ENCODE data around the gene KDM1B.
A peak's percentile ranks its signal among the peaks of the same experiment; 100 is the strongest.
"Not testable (repeated sequence)": the region's sequence is repeated elsewhere in the genome, so short reads cannot be mapped to it uniquely, and the experiment has no call there.

KDM1B gene

GRCh38 chr6:18151391-18151790 lies 3.8 kb upstream of the KDM1B start:
- not testable (repeated sequence) for DNase-seq

DNA sequence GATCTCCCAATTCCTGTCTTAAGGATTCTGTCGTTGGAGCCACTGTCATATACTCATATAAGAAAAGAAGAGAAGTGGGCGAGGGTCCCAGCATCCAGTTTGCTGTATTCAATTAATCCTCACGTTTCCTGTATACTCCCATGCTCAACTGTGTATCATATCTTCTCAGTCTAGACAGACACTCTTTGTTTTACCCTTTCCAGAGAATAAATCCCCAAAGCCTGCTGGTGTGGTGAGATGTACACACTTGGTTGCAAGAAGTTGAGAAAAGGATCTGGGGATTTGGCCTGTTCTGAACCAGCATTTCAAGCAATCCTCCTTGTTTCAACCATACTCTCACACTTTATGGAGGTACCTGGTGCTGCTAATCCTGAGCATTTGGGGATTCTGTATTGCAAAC lies 3.4 kb upstream of the KDM1B start:
- no peak for DNase-seq

DNA sequence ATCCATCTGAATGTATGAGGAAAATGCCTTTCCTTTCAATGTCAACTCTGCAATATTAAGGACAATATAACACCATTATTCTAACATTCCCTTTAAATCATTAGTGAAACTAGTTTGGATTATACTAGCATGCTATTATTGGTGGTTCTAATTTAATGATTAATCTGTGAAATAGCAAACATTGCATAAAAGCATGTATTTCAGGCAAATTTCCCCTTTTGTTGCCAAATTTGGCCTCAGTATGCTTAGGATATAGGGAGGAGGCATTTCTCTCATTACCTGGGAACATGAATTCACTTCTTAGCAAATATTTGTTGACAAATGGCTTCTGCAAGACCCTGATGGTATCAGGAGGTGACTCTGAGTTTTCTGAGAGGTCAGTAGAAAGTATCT lies 1.9 kb upstream of the KDM1B start:
- no peak for DNase-seq

- peak; percentile 96 to 98 (median 96) for DNase-seq
These were observed 594 bp upstream of the KDM1B start, which contains the start of gene TPMT for GRCh38 chr6:18154507-18155149. TSS of gene TPMT (minus strand) at chr6:18155077. CDS start at chr6:18149127, 5,950 bp downstream.

GRCh38 chr6:18155864-18156421 lies 721 bp downstream of the KDM1B start:
- peak; percentile 59 to 89 (median 76) for DNase-seq

DNA sequence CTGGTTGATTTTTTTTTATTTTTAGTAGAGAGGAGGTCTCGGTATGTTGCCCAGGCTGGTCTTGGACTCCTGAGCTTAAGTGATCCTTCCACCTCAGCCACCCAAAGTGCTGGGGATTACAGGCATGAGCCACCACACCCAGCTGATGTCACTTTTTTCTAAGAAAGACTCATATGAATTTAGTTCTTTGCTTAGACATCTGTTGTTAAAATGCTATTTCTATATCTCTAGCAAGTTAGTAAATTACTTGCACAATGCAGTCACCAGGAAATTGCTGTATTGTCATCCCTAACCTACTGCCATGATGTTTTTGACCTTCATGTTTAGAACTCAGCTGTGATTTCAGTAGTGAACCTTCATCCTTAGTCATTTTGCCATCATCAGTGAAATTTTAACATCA lies 5.7 kb downstream of the KDM1B start:
- DNase-seq, result no peak

GRCh38 chr6:18161431-18161830 lies 6.2 kb downstream of the KDM1B start:
- DNase-seq, result peak in 1 of 3 experiments; percentile 15

- DNase-seq, result no peak
These were observed 7.2 kb downstream of the KDM1B start for GRCh38 chr6:18162401-18162800.

DNA sequence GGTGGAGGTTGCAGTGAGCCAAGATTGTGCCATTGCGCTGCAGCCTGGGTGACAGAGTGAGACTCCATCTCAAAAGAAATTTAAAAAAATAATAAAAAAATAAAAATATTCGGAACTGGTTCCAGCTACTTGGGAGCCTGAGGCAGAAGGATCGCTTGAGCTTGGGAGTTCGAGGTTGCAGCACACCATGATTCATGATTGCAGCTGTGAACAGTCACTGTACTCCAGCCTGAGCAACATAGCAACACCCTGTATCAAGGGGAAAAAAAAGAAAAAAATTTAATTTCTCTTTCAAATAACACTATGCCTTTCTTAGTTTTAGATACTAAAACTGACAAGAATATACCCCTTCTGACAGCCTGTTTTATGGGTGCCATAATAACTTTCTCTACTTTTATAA lies 10.5 kb downstream of the KDM1B start:
- no peak for DNase-seq

DNA sequence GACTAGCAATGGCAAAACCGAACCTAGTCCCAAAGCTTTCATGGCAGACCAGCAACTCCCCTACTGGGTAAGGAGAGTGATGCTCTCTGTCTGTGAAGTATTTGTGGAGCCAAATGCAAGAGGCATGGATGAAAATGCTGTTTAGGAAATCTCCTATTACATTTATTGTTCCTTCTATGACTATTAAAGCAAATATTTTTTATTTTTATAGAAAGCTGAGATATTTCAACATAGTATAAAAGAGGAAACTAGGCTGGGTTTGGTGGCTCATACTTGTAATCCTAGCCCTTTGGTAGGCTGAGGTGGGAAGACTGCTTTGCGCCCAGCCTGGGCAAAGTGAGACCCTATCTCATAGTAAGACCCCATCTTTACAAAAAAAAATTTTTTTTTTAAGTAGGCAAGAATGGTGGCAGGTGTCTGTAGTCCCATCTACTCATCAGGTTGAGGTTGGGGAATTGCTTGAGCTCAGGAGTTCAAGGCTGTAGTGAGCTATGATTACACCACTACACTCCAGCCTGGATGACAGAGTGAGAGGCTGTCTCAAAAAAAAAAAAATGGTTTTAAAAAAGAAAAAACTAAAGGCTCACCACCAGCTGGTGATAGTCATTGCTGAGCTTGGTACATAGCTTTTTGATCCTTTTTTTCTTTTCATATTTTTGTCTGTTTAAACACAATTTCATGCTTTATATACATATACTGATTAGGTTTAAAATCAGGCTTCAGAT lies 11.3 kb downstream of the KDM1B start:
- DNase-seq, result no peak

DNA sequence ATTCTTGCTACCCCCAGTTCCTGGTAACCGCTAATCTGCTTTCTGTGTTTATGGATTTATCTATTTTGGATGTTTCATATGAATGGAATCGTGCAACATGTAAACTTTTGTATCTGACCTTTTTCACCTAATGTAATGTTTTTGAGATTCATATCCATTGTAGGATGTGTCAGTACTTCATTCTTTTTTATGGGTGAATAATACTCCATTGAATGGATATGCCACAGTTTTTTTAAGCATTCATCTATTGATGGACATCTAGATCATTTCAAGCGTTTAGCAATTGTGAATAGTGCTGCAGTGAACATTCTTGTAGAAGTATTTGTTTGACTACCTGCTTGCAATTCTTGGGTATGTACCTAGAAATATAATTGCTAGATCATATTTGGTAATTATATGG lies 13.0 kb downstream of the KDM1B start:
- no peak for DNase-seq

GRCh38 chr6:18171871-18172270 lies 16.6 kb downstream of the KDM1B start:
- no peak for DNase-seq

DNA sequence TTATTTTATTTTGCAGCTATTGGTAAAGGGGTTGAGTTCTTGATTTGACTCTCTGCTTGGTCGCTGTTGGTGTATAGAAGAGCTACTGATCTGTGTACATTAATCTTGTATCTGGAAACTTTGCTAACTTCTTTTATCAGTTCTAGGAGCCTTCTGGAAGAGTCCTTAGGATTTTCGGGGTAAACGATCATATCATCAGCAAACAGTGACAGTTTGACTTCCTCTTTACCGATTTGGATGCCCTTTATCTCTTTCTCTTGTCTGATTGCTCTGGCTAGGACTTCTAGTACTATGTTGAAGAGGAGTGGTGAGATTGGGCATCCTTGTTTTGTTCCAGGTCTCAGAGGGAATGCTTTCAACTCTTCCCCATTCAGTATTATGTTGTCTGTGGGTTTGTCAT lies 21.0 kb downstream of the KDM1B start:
- not testable (repeated sequence) for DNase-seq

GRCh38 chr6:18177286-18177965 lies 22.2 kb downstream of the KDM1B start:
- DNase-seq, result no peak

GRCh38 chr6:18178960-18179615 lies 23.9 kb downstream of the KDM1B start:
- no peak for DNase-seq

DNA sequence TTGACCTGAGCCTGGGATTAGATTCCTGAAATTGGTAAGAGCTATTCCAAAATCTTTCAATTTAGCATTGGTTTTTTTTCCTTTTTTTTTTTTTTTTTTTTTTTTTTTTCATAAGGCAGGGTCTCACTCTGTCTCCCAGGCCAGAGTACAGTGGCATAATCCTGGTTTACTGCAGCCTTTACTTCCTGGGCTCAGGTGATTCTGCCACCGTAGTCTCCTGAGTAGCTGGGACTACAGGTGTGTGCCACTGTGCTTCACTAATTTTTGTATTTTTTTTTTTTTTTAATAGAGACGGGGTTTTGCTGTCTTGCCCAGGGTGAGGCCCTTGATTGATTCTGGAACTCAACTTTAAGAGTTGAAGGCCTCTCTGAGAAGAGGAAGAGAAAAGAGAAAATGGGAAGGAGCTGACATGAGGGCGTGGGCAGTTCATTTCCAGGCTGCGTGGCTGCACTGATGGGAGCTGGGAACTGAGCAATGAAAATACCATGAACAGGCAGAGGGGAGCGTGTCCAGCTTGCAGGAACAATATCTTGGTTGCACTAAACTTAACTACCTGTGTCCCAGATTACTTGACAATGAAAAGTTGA lies 24.6 kb downstream of the KDM1B start:
- DNase-seq, result no peak

DNA sequence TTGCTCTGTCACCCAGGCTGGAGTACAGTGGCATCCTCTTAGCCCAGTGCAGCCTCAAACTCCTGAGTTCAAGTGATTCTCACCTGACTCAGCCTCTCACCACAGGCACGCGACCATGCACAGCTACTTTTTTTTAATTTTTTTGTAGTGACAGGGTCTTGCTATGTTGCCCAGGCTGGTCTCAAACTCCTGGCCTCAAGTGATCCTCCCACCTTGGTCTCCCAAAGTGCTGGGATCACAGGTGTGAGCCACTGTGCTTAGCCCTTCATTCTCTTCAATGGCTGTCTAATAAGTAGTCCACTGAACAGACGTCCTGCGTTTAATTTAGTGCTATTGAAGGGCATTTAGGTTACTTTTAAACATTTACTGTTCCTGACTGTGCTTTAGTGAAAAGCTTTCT lies 27.3 kb downstream of the KDM1B start:
- no peak for DNase-seq

- DNase-seq, result no peak
These were observed 28.5 kb downstream of the KDM1B start for GRCh38 chr6:18183766-18184165.

DNA sequence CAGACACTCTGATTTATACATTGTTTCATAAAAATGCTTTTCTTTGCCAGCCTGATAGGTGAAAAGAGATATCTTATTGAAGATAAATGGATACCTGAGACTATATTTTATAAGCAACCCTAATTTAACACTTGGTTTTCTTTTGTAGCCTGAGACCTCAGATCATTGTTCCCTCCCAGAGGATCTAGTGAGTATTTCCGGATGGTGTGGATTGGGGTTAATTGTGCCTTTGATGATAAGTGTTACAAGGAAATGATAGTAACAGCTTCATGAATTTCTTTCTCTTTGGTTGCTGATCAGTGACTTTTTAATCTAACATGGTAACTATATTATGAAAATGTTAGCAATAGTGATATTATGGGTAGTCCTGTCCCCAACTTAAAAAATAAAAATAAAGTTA lies 30.4 kb downstream of the KDM1B start:
- no peak for DNase-seq

DNA sequence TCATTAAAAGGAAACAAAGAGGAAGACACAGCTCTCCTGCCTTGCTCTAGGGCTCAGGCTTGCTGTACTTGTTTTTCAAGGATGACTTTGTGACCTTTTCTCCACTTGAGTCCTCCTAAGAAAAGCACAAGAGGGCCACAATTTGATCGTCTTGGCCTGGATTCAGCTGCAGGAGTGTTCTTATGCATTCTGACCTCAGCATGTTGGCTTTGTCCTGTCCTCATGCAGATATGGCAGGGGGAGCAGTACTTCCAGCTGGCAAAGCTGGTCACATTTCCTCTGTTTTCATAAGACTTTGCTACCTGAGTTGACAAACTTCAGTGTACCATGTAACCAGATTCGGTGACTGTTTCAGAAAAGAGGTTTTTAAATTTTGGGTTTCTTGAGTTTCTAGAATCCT lies 30.8 kb downstream of the KDM1B start:
- DNase-seq, result no peak

GRCh38 chr6:18186540-18187250 lies 31.5 kb downstream of the KDM1B start:
- DNase-seq, result no peak

DNA sequence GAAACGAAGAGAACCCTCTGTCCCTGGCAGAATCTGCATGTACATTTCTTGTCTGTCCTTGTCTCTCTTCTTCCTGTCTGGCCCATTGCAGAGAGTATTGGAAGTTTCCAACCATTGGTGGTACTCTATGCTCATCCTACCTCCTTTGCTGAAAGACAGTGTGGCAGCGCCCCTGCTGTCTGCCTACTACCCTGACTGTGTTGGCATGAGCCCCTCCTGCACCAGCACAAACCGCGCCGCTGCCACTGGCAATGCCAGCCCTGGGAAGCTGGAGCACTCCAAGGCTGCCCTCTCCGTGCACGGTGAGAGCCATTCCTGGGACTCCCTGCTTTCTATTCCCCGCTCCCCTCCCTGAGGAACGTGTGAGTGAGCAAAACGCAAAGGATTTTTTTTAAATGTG lies 32.5 kb downstream of the KDM1B start:
- no peak for DNase-seq

All from NCI-H1417 (cell line).